Iris pigment epithelial cell (primary cell): ENCODE results near the gene FARS2.
A peak's percentile ranks its signal among the peaks of the same experiment; 100 is the strongest.

Source experiments
- DNase-seq: peaks from one replicate; pipeline ENCODE4 v3.0.0-alpha.2; 2011; ENCODE audit warnings: low read depth

FARS2 gene

GRCh38 chr6:5507131-5507681 is 245.9 kb downstream of the FARS2 start:
- DNase-seq: no peak

- no peak for DNase-seq
Observed at GRCh38 chr6:5509106-5509505, 247.8 kb downstream of the FARS2 start.

- no peak for DNase-seq
Observed at GRCh38 chr6:5510331-5511133, 249.2 kb downstream of the FARS2 start.

GRCh38 chr6:5511954-5512353 is 250.6 kb downstream of the FARS2 start:
- peak; percentile 88 for DNase-seq

GRCh38 chr6:5512422-5512821 is 251.1 kb downstream of the FARS2 start:
- no peak for DNase-seq

- no peak for DNase-seq
Observed at GRCh38 chr6:5513408-5513807, 252.1 kb downstream of the FARS2 start.

GRCh38 chr6:5514353-5514752 is 253.0 kb downstream of the FARS2 start:
- DNase-seq: no peak

- DNase-seq: no peak
Observed at GRCh38 chr6:5515200-5515599, 253.9 kb downstream of the FARS2 start.

GRCh38 chr6:5516036-5516435 is 254.7 kb downstream of the FARS2 start:
- DNase-seq: no peak

- DNase-seq: no peak
Observed at GRCh38 chr6:5517796-5518195, 256.5 kb downstream of the FARS2 start.

GRCh38 chr6:5518936-5519491 is 257.7 kb downstream of the FARS2 start:
- no peak for DNase-seq

- DNase-seq: no peak
Observed at GRCh38 chr6:5520796-5521195, 259.5 kb downstream of the FARS2 start.

GRCh38 chr6:5521322-5521721 is 260.0 kb downstream of the FARS2 start:
- DNase-seq: no peak

GRCh38 chr6:5522147-5522546 is 260.8 kb downstream of the FARS2 start:
- DNase-seq: no peak

GRCh38 chr6:5524110-5524509 is 262.8 kb downstream of the FARS2 start:
- no peak for DNase-seq

- peak; percentile 83 for DNase-seq
Observed at GRCh38 chr6:5525209-5525608, 263.9 kb downstream of the FARS2 start.

GRCh38 chr6:5529015-5529414 is 267.7 kb downstream of the FARS2 start:
- no peak for DNase-seq

- DNase-seq: peak; percentile 43
Observed at GRCh38 chr6:5529733-5530132, 268.4 kb downstream of the FARS2 start.

GRCh38 chr6:5531161-5531560 is 269.8 kb downstream of the FARS2 start:
- DNase-seq: no peak

- DNase-seq: no peak
Observed at GRCh38 chr6:5531853-5532375, 270.6 kb downstream of the FARS2 start.

- no peak for DNase-seq
Observed at GRCh38 chr6:5532941-5533340, 271.6 kb downstream of the FARS2 start.

GRCh38 chr6:5534643-5535042 is 273.3 kb downstream of the FARS2 start:
- DNase-seq: no peak

GRCh38 chr6:5536644-5537043 is 275.3 kb downstream of the FARS2 start:
- DNase-seq: no peak
